ENCODE results near the gene SLC6A16. TPM values are rescaled to one million over a fixed set of nuclear protein-coding genes. Genes with fewer than 3 reads are reported as not detected.

The SLC6A16 gene
- total RNA-seq, 1 experiment from 2014 or later, result 3.7 TPM

DNA sequence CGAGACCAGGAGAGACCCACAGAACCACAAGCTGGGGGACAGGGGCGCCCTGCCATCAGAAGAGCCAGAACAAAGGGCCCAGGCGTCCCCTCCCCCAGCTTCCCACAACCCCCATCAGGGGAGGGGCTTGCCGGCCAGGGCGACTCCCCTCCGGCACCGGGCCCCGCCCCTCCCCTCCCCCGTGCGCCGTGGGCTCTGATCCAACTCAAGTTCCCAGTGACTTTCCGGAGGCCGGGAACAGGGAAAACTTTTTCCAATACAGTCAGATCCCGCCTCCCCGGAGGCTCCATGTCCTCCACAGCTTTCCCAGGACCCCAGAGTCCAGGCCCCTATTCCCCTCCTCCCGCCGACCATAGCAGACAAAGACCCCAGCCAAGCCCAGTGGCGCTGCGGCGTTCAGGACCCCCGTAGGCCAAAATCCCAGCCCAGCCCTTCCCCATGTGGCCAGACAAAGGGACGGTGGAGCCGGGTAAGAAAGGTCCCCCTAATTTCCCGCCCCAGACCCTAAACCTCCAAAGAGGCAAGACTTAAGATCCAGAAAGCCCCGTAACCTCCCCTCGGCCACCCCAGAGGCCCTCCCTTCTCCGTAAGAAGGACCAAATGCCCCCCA is 36.6 kb upstream of the SLC6A16 start:
- CTCF ChIA-PET, result interaction anchor here (0.7 kb wide), 1 partner anchor 20 kb away, joined by 3 read pairs; no protein-coding TSS in a partner anchor
- intact Hi-C loops (cut with micrococcal nuclease; ENCODE audit: unreplicated experiment), result no loop called here
- H3K27me3 ChIP-seq (replicated peaks; ENCODE audit: insufficient read depth, low read depth, low read length, poor library complexity), result no peaks in the 10 kb centered on the region
- TF ChIP-seq EZH2 (IDR thresholded peaks at IDR 0.05; ENCODE audit: borderline replicate concordance, low read depth, low read length, poor library complexity, severe bottlenecking), result no peak
- TF ChIP-seq, protein P1, sequence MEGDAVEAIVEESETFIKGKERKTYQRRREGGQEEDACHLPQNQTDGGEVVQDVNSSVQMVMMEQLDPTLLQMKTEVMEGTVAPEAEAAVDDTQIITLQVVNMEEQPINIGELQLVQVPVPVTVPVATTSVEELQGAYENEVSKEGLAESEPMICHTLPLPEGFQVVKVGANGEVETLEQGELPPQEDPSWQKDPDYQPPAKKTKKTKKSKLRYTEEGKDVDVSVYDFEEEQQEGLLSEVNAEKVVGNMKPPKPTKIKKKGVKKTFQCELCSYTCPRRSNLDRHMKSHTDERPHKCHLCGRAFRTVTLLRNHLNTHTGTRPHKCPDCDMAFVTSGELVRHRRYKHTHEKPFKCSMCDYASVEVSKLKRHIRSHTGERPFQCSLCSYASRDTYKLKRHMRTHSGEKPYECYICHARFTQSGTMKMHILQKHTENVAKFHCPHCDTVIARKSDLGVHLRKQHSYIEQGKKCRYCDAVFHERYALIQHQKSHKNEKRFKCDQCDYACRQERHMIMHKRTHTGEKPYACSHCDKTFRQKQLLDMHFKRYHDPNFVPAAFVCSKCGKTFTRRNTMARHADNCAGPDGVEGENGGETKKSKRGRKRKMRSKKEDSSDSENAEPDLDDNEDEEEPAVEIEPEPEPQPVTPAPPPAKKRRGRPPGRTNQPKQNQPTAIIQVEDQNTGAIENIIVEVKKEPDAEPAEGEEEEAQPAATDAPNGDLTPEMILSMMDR (conservative IDR thresholded peaks at IDR 0.05; ENCODE audit: low read depth, low read length), result no peak
- DNase-seq (ENCODE audit: low spot score), result peak; percentile 88
- peak overlapping the region; percentile 84 for H3K4me3 ChIP-seq (ENCODE audit: low read depth, low read length, poor library complexity, severe bottlenecking)
- H3K4me1 ChIP-seq (ENCODE audit: insufficient read depth, low read length, poor library complexity, severe bottlenecking), result peaks cover 13% of the 10 kb centered on the region
- peaks cover 27% of the 10 kb centered on the region for H3K36me3 ChIP-seq (ENCODE audit: insufficient read depth, low read length, poor library complexity, severe bottlenecking)
- H3K27ac ChIP-seq (ENCODE audit: low read depth, low read length, poor library complexity, severe bottlenecking), result peak overlapping the region; percentile 98
- POLR2A ChIA-PET (ENCODE audit: low non-redundant PET), result interaction anchor here (0.5 to 1.2 kb wide), 4 partner anchors 22 to 274 kb away, joined by 4 to 11 read pairs (median 6); no protein-coding TSS in a partner anchor
- no TSS peak for BruUV-seq (replicated peaks)
- H3K9me3 ChIP-seq (ENCODE audit: low read depth, low read length, poor library complexity, severe bottlenecking), result no peaks in the 10 kb centered on the region

DNA sequence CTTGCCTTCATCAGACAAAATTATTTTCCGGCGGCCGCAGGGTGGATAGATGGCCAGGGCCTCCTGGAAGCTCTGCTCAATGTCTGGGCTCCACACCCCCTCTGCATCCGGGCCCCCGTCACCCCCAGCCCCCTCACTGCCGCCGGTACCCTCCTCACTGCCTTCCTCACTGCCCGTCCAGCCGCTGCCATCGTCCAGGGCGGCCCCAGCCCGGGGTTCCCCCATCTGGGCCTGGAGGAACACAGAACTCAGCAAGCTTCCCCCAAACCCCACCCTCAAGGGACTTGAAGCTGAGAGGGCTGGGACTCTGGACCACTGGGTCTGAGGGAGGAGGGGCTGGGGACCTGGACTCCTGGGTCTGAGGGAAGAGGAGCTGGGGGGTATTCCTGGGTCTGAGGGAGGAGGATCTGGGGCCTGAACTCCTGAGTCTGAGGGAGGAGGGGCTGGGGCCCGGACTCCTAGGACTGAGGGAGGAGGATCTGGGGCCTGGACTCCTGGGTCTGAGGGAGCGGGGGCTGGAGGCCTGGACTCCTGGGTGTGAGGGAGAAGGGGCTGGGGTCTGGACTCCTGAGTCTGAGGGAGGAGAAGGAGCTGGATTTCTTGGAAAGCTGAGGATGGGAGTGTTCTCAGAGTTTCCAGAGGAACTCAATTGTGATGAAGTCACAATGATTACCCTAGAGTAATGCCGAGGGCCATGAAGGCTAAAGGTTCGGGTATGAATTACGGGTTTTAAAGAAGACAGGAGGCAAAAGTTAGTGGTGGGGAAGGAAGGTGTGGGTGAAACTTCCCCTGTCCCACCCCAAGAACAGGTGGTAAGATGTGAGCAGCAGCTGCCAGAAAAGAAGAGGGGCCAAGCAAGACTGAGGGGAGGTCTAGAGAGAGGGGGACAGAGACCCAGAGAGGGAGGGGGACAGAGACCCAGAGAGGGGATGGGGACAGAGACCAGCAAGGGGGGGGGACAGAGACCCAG is 35.1 kb upstream of the SLC6A16 start:
- ChIA-PET POLR2A (ENCODE audit: low non-redundant PET) (no interaction called here), CTCF (no interaction called here)
- H3K27me3 ChIP-seq (replicated peaks; ENCODE audit: insufficient read depth, low read depth, low read length, poor library complexity), result no peaks in the 10 kb centered on the region
- H3K4me3 ChIP-seq (ENCODE audit: low read depth, low read length, poor library complexity, severe bottlenecking), result peak overlapping the region; percentile 84
- peaks cover 21% of the 10 kb centered on the region for H3K4me1 ChIP-seq (ENCODE audit: insufficient read depth, low read length, poor library complexity, severe bottlenecking)
- H3K9me3 ChIP-seq (ENCODE audit: low read depth, low read length, poor library complexity, severe bottlenecking), result no peaks in the 10 kb centered on the region
- H3K36me3 ChIP-seq (ENCODE audit: insufficient read depth, low read length, poor library complexity, severe bottlenecking), result peaks cover 36% of the 10 kb centered on the region
- intact Hi-C loops (cut with micrococcal nuclease; ENCODE audit: unreplicated experiment), result no loop called here
- peak overlapping the region; percentile 98 for H3K27ac ChIP-seq (ENCODE audit: low read depth, low read length, poor library complexity, severe bottlenecking)
- BruUV-seq (replicated peaks), result TSS peak; percentile 44
- DNase-seq (ENCODE audit: low spot score), result no peak
- TF ChIP-seq, protein P1 (conservative IDR thresholded peaks at IDR 0.05; ENCODE audit: low read depth, low read length), result no peak
- TF ChIP-seq EZH2 (IDR thresholded peaks at IDR 0.05; ENCODE audit: borderline replicate concordance, low read depth, low read length, poor library complexity, severe bottlenecking), result no peak

DNA sequence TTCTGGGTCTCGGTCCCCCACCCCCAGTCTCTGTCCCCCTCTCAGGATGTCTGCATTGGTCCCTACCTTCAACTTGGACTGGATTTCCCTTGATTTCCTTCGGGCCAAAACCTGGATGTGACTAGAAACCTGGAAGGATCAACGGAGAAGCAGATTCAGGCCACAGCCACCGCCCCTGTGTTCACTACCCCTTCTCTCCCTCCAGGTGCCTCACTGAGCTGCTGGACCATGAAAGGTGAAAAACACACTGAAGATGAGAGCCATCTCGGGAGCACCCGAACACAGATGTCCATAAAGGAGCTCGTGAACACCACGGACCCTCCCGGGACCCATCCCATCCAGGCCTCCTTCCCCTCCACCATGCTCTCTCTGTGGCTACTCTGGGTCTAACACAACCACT is 32.2 kb upstream of the SLC6A16 start:
- H3K36me3 ChIP-seq (ENCODE audit: insufficient read depth, low read length, poor library complexity, severe bottlenecking), result peaks cover 56% of the 10 kb centered on the region
- H3K4me3 ChIP-seq (ENCODE audit: low read depth, low read length, poor library complexity, severe bottlenecking), result no peak overlapping the region
- intact Hi-C loops (cut with micrococcal nuclease; ENCODE audit: unreplicated experiment), result no loop called here
- no peak for TF ChIP-seq EZH2 (IDR thresholded peaks at IDR 0.05; ENCODE audit: borderline replicate concordance, low read depth, low read length, poor library complexity, severe bottlenecking)
- TF ChIP-seq, protein P1 (conservative IDR thresholded peaks at IDR 0.05; ENCODE audit: low read depth, low read length), result no peak
- ChIA-PET CTCF (no interaction called here), POLR2A (ENCODE audit: low non-redundant PET) (no interaction called here)
- DNase-seq (ENCODE audit: low spot score), result no peak
- no peaks in the 10 kb centered on the region for H3K27me3 ChIP-seq (replicated peaks; ENCODE audit: insufficient read depth, low read depth, low read length, poor library complexity)
- no peaks in the 10 kb centered on the region for H3K9me3 ChIP-seq (ENCODE audit: low read depth, low read length, poor library complexity, severe bottlenecking)
- H3K27ac ChIP-seq (ENCODE audit: low read depth, low read length, poor library complexity, severe bottlenecking), result no peak overlapping the region
- H3K4me1 ChIP-seq (ENCODE audit: insufficient read depth, low read length, poor library complexity, severe bottlenecking), result peaks cover 16% of the 10 kb centered on the region
- BruUV-seq (replicated peaks), result no TSS peak
